ENCODE results near the gene LRP10.

LRP10 gene

GRCh38 chr14:22875003-22875747 lies 3.6 kb downstream of the LRP10 start:
- TF ChIP-seq, protein P1, sequence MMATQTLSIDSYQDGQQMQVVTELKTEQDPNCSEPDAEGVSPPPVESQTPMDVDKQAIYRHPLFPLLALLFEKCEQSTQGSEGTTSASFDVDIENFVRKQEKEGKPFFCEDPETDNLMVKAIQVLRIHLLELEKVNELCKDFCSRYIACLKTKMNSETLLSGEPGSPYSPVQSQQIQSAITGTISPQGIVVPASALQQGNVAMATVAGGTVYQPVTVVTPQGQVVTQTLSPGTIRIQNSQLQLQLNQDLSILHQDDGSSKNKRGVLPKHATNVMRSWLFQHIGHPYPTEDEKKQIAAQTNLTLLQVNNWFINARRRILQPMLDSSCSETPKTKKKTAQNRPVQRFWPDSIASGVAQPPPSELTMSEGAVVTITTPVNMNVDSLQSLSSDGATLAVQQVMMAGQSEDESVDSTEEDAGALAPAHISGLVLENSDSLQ (IDR thresholded peaks at IDR 0.05) = no peak
- TF ChIP-seq LEF1 (IDR thresholded peaks at IDR 0.05; ENCODE audit: borderline replicate concordance) (no peak), FOXA1 (IDR thresholded peaks at IDR 0.05) (no peak), ELF4 (IDR thresholded peaks at IDR 0.05) (no peak), CTBP1 (IDR thresholded peaks at IDR 0.05; ENCODE audit: borderline replicate concordance) (no peak), TARDBP (IDR thresholded peaks at IDR 0.05) (no peak), NFRKB (IDR thresholded peaks at IDR 0.05) (no peak), FOXK2 (IDR thresholded peaks at IDR 0.05) (no peak), ARNT (IDR thresholded peaks at IDR 0.05) (no peak), BHLHE40 (IDR thresholded peaks at IDR 0.05; ENCODE audit: borderline replicate concordance) (no peak), SUZ12 (IDR thresholded peaks at IDR 0.05) (no peak), HDGF (IDR thresholded peaks at IDR 0.05; ENCODE audit: borderline replicate concordance) (no peak), ZNF384 (IDR thresholded peaks at IDR 0.05) (no peak), L3MBTL2 (conservative IDR thresholded peaks at IDR 0.05) (no peak)
- DNase-seq (ENCODE audit: extremely low spot score) = no peak
- CTCF ChIA-PET = no interaction called here
- POLR2A ChIA-PET = interaction anchor here (1.2 kb wide), 1 partner anchor 9 kb away, joined by 3 read pairs; no protein-coding TSS in a partner anchor

GRCh38 chr14:22875748-22876319 lies 4.3 kb downstream of the LRP10 start:
- POLR2A ChIA-PET = interaction anchor here (1.2 kb wide), 1 partner anchor 9 kb away, joined by 3 read pairs; no protein-coding TSS in a partner anchor
- DNase-seq (ENCODE audit: extremely low spot score) = no peak
- CTCF ChIA-PET = no interaction called here
- TF ChIP-seq FOXA1 (IDR thresholded peaks at IDR 0.05) (no peak), ARNT (IDR thresholded peaks at IDR 0.05) (no peak), FOXK2 (IDR thresholded peaks at IDR 0.05) (no peak), ELF4 (IDR thresholded peaks at IDR 0.05) (no peak), ZNF384 (IDR thresholded peaks at IDR 0.05) (no peak), SUZ12 (IDR thresholded peaks at IDR 0.05) (no peak)

DNA sequence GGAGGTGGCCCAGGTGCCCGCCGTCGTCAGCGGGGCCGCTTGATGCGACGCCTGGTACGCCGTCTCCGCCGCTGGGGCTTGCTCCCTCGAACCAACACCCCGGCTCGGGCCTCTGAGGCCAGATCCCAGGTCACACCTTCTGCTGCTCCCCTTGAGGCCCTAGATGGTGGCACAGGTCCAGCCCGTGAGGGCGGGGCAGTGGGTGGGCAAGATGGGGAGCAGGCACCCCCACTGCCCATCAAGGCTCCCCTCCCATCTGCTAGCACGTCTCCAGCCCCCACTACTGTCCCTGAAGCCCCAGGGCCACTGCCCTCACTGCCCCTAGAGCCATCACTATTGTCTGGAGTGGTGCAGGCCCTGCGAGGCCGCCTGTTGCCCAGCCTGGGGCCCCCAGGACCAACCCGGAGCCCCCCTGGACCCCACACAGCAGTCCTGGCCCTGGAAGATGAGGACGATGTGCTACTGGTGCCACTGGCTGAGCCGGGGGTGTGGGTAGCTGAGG lies 5.5 kb downstream of the LRP10 start:
- DNase-seq (ENCODE audit: extremely low spot score) = no peak
- TF ChIP-seq SP1 (IDR thresholded peaks at IDR 0.05) = no peak
- no peak for TF ChIP-seq NFRKB (IDR thresholded peaks at IDR 0.05)
- TF ChIP-seq, protein P1 (IDR thresholded peaks at IDR 0.05) = no peak
- no peak for TF ChIP-seq FOXA1 (IDR thresholded peaks at IDR 0.05)
- no peak for TF ChIP-seq ELF4 (IDR thresholded peaks at IDR 0.05)
- TF ChIP-seq CTBP1 (IDR thresholded peaks at IDR 0.05; ENCODE audit: borderline replicate concordance) = no peak
- no peak for TF ChIP-seq FOXM1 (IDR thresholded peaks at IDR 0.05; ENCODE audit: borderline replicate concordance)
- no peak for TF ChIP-seq HDGF (IDR thresholded peaks at IDR 0.05; ENCODE audit: borderline replicate concordance)
- no peak for TF ChIP-seq ZNF384 (IDR thresholded peaks at IDR 0.05)
- TF ChIP-seq TARDBP (IDR thresholded peaks at IDR 0.05) = no peak
- POLR2A ChIA-PET = interaction anchor here (1.2 kb wide), 1 partner anchor 9 kb away, joined by 3 read pairs; no protein-coding TSS in a partner anchor
- CTCF ChIA-PET = no interaction called here

GRCh38 chr14:22878271-22879246 lies 7.0 kb downstream of the LRP10 start:
- DNase-seq (ENCODE audit: extremely low spot score) = no peak
- POLR2A ChIA-PET = interaction anchor here (0.6 to 1.2 kb wide), 3 partner anchors 8 to 1315 kb away, joined by 3 read pairs; partner anchors contain the start of gene RBM23
- CTCF ChIA-PET = interaction anchor here (0.7 kb wide), 1 partner anchor 123 kb away, joined by 3 read pairs; no protein-coding TSS in a partner anchor
- TF ChIP-seq CTBP1 (IDR thresholded peaks at IDR 0.05; ENCODE audit: borderline replicate concordance) = no peak
- no peak for TF ChIP-seq BHLHE40 (IDR thresholded peaks at IDR 0.05; ENCODE audit: borderline replicate concordance)
- no peak for TF ChIP-seq ARNT (IDR thresholded peaks at IDR 0.05)
- TF ChIP-seq ZNF384 (IDR thresholded peaks at IDR 0.05) = no peak
- no peak for TF ChIP-seq FOXM1 (IDR thresholded peaks at IDR 0.05; ENCODE audit: borderline replicate concordance)
- TF ChIP-seq, protein P1 (IDR thresholded peaks at IDR 0.05) = no peak
- TF ChIP-seq L3MBTL2 (conservative IDR thresholded peaks at IDR 0.05) = no peak

DNA sequence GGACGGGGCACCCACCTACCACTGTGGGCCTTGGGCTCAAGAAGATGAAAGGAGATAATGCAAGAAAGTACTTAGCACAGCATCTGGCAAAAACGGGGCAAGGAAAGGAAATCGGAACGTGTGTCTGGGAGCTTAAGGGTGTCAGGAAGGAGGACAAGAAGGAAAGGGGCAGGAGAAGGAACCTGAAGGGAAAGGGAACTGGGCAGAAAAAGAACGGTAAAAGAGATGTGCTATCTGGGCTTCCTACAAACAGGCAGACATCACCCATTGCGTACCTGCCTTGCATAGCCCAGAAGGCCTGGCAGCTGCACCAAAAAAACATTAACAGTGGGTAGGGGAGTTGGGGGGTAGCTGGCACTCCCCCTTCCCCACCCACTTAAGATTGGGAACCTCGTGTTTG lies 10.5 kb downstream of the LRP10 start:
- TF ChIP-seq L3MBTL2 (conservative IDR thresholded peaks at IDR 0.05) (no peak), ARNT (IDR thresholded peaks at IDR 0.05) (no peak)
- no peak for DNase-seq (ENCODE audit: extremely low spot score)
- CTCF ChIA-PET = interaction anchor here (0.6 to 3.3 kb wide), 3 partner anchors 9 to 311 kb away, joined by 6 to 30 read pairs (median 6); partner anchors contain the start of gene LRP10
- POLR2A ChIA-PET = interaction anchor here (2.1 kb wide), 1 partner anchor 9 kb away, joined by 9 read pairs; no protein-coding TSS in a partner anchor

Data from HEK293T (cell line).